GM12892 (cell line): ENCODE measurements around the gene LCE6A. TPM values are rescaled to one million over a fixed set of nuclear protein-coding genes. Genes with fewer than 3 reads are reported as not detected.

ENCODE experiments used
- DNase-seq: peaks from one replicate; pipeline ENCODE4 v3.0.0; 2011; ENCODE audit not compliant: insufficient read length
- FAIRE-seq: peaks from 2 replicates; lab custom pipeline; 2011; peaks lifted over from hg19 to GRCh38; lab: Jason Lieb, UNC
- POLR2A ChIP-seq: IDR thresholded peaks from 2 replicates; pipeline ENCODE4 v1.6.1; 2011; ENCODE audit warnings: low read depth, low read length, control low read depth
- POLR2AphosphoS5 ChIP-seq: IDR thresholded peaks from 2 replicates; pipeline ENCODE4 v1.6.1; 2011; ENCODE audit warnings: low read depth, low read length, control low read depth
- TAF1 ChIP-seq: IDR thresholded peaks from 2 replicates; pipeline ENCODE4 v1.6.1; 2011; ENCODE audit warnings: low read depth, mild to moderate bottlenecking, control low read depth, low read length, borderline replicate concordance
- polyA plus RNA-seq: library from polyadenylated mRNA; unstranded; fragments of >200 nt; gene quantifications from one replicate; pipeline ENCODE4 v1.2.1, GENCODE V29; 2012; ENCODE audit warnings: missing spikeins, inconsistent platforms; ENCODE audit not compliant: missing spikeins

Gene LCE6A, protein sequence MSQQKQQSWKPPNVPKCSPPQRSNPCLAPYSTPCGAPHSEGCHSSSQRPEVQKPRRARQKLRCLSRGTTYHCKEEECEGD
- not detected for polyA plus RNA-seq

DNA sequence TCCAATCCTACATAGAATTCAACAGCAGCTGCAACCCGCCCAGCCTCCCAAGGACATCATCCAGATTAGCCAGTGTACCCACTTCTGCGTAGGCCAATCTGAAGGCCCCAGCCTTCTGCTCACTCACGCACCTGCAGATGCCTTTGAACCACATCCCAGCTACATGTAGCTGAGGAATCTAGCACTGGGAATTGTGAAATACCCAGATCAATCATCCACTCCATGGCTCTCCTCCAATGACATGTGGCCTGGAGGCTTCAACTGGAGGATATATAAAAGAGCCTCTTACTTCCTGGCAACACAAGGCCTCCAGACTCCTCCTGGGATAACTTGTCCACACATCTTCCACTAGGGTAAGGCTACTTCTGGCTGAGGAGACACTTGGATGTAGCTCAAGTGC lies at the start of gene LCE6A:
TSS of gene LCE6A (plus strand) at position 301 of the 400 bp plus-strand sequence. CDS start 665 bp downstream, outside the sequence.
- DNase-seq (no peak), FAIRE-seq (no peak)
- TF ChIP-seq POLR2A (no peak), POLR2AphosphoS5 (no peak), TAF1 (no peak)

DNA sequence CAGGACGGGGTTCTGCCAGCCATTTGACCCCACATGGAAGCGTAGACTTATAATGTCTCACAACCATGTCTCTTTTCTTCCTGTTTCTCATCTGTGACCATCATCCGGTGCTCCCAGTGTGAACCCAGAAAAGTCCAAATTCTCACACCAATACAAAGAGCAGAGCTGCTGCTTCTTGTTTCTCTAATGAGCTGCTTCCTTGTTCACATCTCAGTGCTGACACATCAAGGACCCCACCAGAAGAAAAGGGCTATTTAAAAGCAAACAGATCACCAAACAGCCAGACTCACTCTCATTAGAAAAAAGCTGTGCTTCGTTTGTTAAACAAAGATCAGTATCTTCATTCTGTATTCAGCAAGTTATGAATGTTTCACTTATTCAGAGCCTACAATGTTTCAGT lies 47.0 kb upstream of the LCE6A start:
- no peak for DNase-seq
- FAIRE-seq, result no peak
- TF ChIP-seq TAF1 (no peak), POLR2AphosphoS5 (no peak), POLR2A (no peak)

DNA sequence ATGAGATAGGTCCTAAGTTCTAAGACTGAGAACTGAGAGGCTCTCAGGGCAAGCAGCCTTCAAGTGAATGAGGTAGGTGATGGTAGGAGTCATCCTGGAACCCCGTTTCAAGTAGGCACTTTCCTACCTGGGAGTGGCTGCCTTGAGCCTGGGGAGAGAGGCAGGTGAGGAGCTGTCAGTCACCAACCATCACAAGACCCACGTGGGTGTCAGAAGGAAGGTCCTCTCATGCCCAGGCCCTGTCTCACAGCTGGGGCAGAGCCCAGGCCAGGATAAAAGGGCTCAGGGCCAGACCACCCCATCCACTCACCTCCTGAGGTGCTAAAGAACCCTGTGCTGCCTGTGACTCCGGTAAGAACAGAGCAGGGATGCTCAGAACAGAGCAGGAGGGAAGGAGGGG lies 46.2 kb upstream of the LCE6A start, which contains the start of gene LCE1D:
TSS of gene LCE1D (plus strand) at position 301 of the 400 bp plus-strand sequence. CDS start 1,074 bp downstream, outside the sequence.
- TF ChIP-seq POLR2AphosphoS5 (no peak), TAF1 (no peak), POLR2A (no peak)
- FAIRE-seq (no peak), DNase-seq (no peak)

DNA sequence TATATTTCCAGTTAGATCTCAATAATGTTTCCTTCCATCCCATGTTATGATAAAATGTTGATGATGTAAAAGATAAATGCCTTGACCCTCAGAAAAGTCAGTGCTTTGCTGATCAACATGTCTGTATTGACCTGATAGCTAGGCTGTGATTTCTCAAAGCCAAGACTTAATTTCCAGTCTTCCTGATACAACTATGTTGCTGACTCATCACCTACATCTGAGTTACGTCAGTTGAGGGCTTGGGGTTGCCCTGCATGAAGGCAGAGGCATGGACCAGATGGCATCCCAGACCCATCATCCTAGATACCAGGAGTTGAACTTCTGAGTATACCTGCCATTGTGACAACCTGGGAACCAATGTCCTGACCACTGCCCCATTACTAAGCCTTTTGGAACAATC lies 41.3 kb upstream of the LCE6A start:
- no peak for FAIRE-seq
- TF ChIP-seq TAF1, result no peak
- TF ChIP-seq POLR2A, result no peak
- no peak for TF ChIP-seq POLR2AphosphoS5
- no peak for DNase-seq

DNA sequence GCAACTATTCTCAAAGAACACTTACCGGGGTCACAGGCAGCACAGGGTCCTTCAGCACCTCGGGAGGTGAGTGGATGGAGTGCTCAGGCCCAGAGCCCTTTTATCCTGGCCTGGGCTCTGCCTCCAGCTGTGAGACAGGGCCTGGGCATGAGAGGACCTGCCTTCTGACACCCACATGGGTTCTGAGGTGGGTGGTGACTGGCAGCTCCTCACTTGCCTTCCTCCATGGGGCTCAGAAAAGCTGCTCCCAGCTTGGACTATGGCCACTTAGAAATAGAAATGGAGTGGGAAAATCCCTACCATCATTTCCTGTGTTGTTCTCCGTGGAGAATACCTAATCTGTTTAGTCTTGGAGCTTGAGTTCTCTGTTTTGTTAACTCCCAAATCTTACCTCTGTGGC lies 36.1 kb upstream of the LCE6A start, which contains the start of gene LCE1C:
TSS of gene LCE1C (minus strand) at position 76 of the 400 bp plus-strand sequence. CDS start 1,173 bp downstream, outside the sequence.
- DNase-seq, result no peak
- FAIRE-seq, result no peak
- TF ChIP-seq POLR2A (no peak), TAF1 (no peak), POLR2AphosphoS5 (no peak)

DNA sequence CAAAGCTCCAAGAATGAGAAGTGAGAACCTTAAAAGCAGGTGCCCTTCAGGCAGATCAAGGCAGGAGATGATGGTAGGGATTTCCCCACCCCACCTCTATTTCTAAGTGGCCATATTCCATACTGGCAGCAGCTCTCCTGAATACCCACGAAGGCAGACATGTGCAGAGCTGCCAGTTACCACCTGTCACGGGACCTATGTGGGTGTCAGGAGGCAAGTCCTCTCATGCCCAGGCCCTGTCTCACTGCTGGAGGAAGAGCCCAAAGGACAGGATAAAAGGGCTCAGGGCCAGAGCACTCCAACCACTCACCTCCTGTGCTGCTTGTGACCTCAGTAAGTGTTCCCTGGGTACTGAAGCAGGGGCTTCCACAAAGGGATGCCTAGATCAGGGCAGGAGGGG lies 31.6 kb upstream of the LCE6A start:
- DNase-seq, result no peak
- TF ChIP-seq TAF1, result no peak
- no peak for TF ChIP-seq POLR2A
- TF ChIP-seq POLR2AphosphoS5, result no peak
- FAIRE-seq, result no peak

DNA sequence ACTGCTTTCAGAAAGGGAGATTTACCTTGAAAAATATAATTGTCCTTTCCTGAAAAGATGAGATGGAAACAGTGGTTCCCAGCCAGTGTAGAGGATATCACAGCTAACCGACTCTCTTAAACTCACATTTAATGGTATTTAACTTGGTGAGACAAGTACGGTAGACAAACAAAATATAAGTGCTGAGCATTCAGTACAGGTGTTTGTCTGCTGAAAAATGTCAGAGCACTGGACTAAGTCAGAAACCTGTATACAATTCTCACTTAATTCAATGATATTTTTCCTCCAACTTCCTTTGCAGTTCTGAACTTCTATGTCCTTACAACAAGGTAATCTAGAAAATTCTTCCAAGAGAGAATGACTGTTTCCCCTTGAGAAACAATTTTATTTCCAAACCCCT lies 31.0 kb upstream of the LCE6A start, which contains the start of gene LCE1B:
TSS of gene LCE1B (plus strand) at position 301 of the 400 bp plus-strand sequence. CDS start 476 bp downstream, outside the sequence.
- FAIRE-seq (no peak), DNase-seq (no peak)
- TF ChIP-seq POLR2AphosphoS5 (no peak), POLR2A (no peak), TAF1 (no peak)

DNA sequence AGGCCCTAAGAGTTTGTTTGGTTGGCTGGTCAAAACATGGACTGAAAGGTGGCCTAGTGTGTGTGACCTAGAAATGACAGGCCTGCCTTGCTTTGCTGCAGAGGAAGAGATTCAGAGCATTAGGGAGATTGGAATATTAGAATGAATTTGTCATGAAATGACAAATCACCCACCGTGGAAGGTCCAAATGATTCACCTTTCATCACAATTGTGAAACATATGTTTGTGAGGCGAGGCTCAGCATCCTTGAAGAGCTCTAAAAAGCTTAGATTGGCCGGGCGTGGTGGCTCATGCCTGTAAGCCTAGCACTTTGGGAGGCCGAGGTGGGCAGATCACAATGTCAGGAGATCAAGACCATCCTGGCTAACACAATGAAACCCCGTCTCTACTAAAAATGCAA lies 25.3 kb upstream of the LCE6A start:
- TF ChIP-seq POLR2A, result no peak
- TF ChIP-seq POLR2AphosphoS5, result no peak
- TF ChIP-seq TAF1, result no peak
- no peak for FAIRE-seq
- DNase-seq, result no peak

DNA sequence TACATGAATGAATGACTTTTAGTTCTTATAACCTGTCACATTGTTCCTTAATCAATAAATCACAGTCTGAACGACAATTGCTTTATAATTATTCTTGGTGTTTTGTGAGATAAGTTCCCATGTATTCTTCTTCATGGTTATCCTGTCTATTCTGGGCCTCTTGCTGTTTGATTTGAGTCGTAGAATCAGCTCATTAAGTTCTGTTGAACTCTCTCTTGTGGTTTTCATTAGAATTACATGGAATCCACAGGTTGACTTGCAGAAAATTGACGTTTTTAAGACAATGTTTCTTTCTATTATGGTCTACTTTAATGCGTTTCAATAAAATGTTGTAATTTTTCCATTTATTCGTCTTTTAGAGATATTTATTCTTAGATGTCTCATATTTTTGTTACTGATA lies 19.4 kb upstream of the LCE6A start:
- TF ChIP-seq POLR2AphosphoS5, result no peak
- no peak for TF ChIP-seq TAF1
- TF ChIP-seq POLR2A, result no peak

DNA sequence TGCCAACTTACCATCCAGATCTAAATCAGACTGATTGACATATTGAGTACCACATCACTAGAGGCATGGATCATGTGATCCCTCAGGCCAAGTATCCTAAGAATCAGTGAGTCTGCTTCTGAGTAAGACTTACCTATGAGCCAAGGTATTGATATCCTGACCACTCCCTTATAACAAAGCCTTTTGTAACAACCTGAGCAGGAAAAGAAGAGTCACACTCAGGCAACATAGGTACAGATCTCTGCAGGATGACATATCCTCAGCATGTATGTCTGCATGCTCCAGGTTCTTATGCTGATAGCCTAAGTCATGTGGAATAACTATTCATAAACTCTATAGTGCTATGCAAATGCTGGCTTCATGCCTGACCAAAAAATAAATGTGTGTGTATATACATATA lies 17.7 kb upstream of the LCE6A start:
- DNase-seq (no peak), FAIRE-seq (no peak)
- TF ChIP-seq TAF1 (no peak), POLR2AphosphoS5 (no peak), POLR2A (no peak)

More for the DNA sequence above, 19.4 kb upstream of the LCE6A start:
- DNase-seq, result no peak
- no peak for FAIRE-seq

DNA sequence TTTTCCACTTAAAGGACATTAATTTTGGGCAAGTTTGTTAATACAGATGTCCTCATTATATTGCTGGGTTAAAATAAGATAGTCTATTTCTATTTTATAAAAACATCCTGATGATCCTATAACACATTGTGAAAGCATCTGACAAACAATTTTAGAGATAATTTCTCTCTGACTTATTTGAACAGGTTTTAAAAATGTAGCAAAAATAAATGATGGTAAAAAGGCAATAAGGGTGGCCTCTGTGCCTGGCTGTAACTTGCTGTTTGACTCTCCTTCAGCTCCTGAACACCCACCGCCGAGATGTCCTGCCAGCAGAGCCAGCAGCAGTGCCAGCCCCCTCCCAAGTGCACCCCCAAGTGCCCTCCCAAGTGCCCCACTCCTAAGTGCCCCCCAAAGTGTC lies 15.5 kb upstream of the LCE6A start, which contains the start of gene LCE1A:
TSS of gene LCE1A (plus strand) at position 301 of the 400 bp plus-strand sequence. CDS start at position 301, 0 bp downstream.
- no peak for FAIRE-seq
- TF ChIP-seq POLR2A (no peak), POLR2AphosphoS5 (no peak), TAF1 (no peak)
- DNase-seq, result no peak

DNA sequence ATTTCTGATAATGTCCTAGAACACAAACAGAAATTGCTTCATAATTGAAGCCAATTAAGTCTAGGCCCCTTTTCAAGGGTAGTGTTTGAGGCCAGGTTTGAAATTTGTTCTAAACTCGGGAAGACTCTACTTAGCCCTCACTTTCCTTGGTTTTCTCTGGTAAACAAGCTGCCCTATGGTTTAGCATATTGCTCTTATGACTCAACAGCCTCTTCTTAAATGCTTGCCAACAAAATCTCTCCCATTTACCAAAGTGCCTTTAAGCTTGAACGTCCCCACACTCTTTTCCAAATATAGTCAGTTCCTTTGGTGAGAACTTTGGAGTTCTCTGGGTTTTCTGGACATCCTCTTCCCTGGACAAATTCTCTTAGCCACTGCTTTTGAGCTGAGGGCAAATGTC lies 5.8 kb upstream of the LCE6A start:
- DNase-seq (no peak), FAIRE-seq (no peak)
- TF ChIP-seq POLR2A, result no peak
- no peak for TF ChIP-seq POLR2AphosphoS5
- TF ChIP-seq TAF1, result no peak
